Mammary epithelial cell (primary cell): Measurements from ENCODE around the gene STK11.

ENCODE experiments used
- CTCF ChIP-seq, 2 donors: IDR thresholded peaks in 1 of 2; conservative IDR thresholded peaks in 1 of 2; 2 replicates each; pipeline ENCODE4 v1.5.1; 2011 to 2012; ENCODE audit warnings: inconsistent platforms in 2 of 2, low read length in 2 of 2, mild to moderate bottlenecking in 2 of 2, control low read depth in 1 of 2, low read depth in 1 of 2; ENCODE audit not compliant: insufficient read depth in 1 of 2; ENCODE audit errors: extremely low read depth in 1 of 2
- EZH2 ChIP-seq: IDR thresholded peaks from 2 replicates; pipeline ENCODE4 v1.6.1; 2012; ENCODE audit warnings: low read length, inconsistent platforms, borderline replicate concordance

DNA sequence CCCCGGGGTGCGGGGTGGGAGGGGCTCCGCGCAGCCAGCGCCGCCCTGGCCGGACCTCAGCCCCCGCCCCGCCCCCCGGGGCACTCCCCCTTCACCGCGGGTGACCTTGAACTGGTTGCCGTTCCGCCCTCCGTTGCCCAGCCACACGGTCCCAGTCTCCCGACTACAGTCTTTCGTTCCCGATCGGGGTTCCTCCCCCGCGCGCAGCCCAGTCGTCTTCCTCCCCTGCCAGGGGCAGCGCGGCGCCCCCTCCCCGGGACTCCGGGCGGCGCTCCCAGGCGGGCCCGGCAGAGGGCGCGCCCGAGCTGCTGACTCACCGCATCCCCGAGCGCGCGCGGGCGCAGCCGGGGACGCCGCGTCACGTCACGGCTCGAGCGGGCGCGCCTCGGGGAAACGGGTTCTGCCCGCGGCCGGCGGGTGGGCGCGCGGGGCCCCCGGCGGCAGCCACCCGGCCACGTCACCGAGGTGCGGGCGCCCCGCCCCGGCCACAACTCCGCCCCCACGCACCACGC is 43.3 kb downstream of the STK11 start:
- peak; percentile 44 to 61 for TF ChIP-seq CTCF (conservative IDR thresholded peaks at IDR 0.05 in 1 of 2, IDR thresholded peaks at IDR 0.05 in 1 of 2; ENCODE audit: extremely low read depth in 1 of 2, insufficient read depth in 1 of 2, low read depth in 1 of 2, low read length in 2 of 2)
- TF ChIP-seq EZH2: no peak
